GM18867 (cell line): Measurements from ENCODE around the gene SMURF2.
"Not testable (repeated sequence)": the region's sequence is repeated elsewhere in the genome, so short reads cannot be mapped to it uniquely, and the experiment has no call there.

Experiments used
- ATAC-seq: cut with Tn5 transposase; IDR thresholded peaks from one replicate; pipeline ENCODE4 v1.9.1; 2021; ENCODE audit warnings: mild to moderate bottlenecking, moderate library complexity; ENCODE audit not compliant: unreplicated experiment

The SMURF2 gene

GRCh38 chr17:64667807-64668721 lies 6.0 kb upstream of the SMURF2 start:
- ATAC-seq: not testable (repeated sequence)

- ATAC-seq: not testable (repeated sequence)
Measured at GRCh38 chr17:64664299-64664981, 2.3 kb upstream of the SMURF2 start.

- not testable (repeated sequence) for ATAC-seq
Measured at GRCh38 chr17:64663836-64664235, 1.7 kb upstream of the SMURF2 start.

- no peak for ATAC-seq
Measured at GRCh38 chr17:64662774-64663367, 764 bp upstream of the SMURF2 start.

GRCh38 chr17:64661726-64661975 lies 456 bp downstream of the SMURF2 start:
- ATAC-seq: no peak

GRCh38 chr17:64660978-64661725 lies 955 bp downstream of the SMURF2 start:
- ATAC-seq: not testable (repeated sequence)

GRCh38 chr17:64660195-64660977 lies 1.7 kb downstream of the SMURF2 start:
- ATAC-seq: not testable (repeated sequence)

GRCh38 chr17:64658931-64659330 lies 3.2 kb downstream of the SMURF2 start:
- ATAC-seq: no peak

- no peak for ATAC-seq
Measured at GRCh38 chr17:64657610-64658125, 4.4 kb downstream of the SMURF2 start.

- no peak for ATAC-seq
Measured at GRCh38 chr17:64655704-64656103, 6.4 kb downstream of the SMURF2 start.

GRCh38 chr17:64653985-64654355 lies 8.1 kb downstream of the SMURF2 start:
- ATAC-seq: no peak

- no peak for ATAC-seq
Measured at GRCh38 chr17:64653325-64653984, 8.7 kb downstream of the SMURF2 start.

- ATAC-seq: no peak
Measured at GRCh38 chr17:64651889-64652288, 10.2 kb downstream of the SMURF2 start.

- no peak for ATAC-seq
Measured at GRCh38 chr17:64648234-64648633, 13.9 kb downstream of the SMURF2 start.

GRCh38 chr17:64647817-64648216 lies 14.3 kb downstream of the SMURF2 start:
- ATAC-seq: no peak

- no peak for ATAC-seq
Measured at GRCh38 chr17:64639516-64639915, 22.6 kb downstream of the SMURF2 start.

- ATAC-seq: no peak
Measured at GRCh38 chr17:64638552-64639203, 23.4 kb downstream of the SMURF2 start.

- peak; percentile 79 for ATAC-seq
Measured at GRCh38 chr17:64635647-64636305, 26.3 kb downstream of the SMURF2 start.

- ATAC-seq: no peak
Measured at GRCh38 chr17:64634218-64634617, 27.9 kb downstream of the SMURF2 start.
